Trophoblast cell (in vitro differentiated cells and primary cell): ENCODE results near the gene OR4C45. TPM values are rescaled to one million over a fixed set of nuclear protein-coding genes. Genes with fewer than 3 reads are reported as not detected.
"Not testable (repeated sequence)": the region's sequence is repeated elsewhere in the genome, so short reads cannot be mapped to it uniquely, and the experiment has no call there.

Source experiments
- DNase-seq, 2 donors: peaks; one replicate each; pipeline ENCODE4 v3.0.0-alpha.2; 2016
- H2AFZ ChIP-seq: 2 replicates; pipeline ENCODE4 v1.6.1; 2013; ENCODE audit warnings: low read length, moderate library complexity, mild to moderate bottlenecking; ENCODE audit not compliant: insufficient read depth, poor library complexity
- H2AK5ac ChIP-seq: 2 replicates; pipeline ENCODE4 v1.6.1; 2013; ENCODE audit warnings: mild to moderate bottlenecking, low read length
- H2BK120ac ChIP-seq: 2 replicates; pipeline ENCODE4 v1.6.1; 2013; ENCODE audit warnings: low read length, mild to moderate bottlenecking, moderate library complexity; ENCODE audit not compliant: insufficient read depth, poor library complexity
- H2BK12ac ChIP-seq: 2 replicates; pipeline ENCODE4 v1.6.1; 2013; ENCODE audit warnings: mild to moderate bottlenecking, low read length, moderate library complexity
- H2BK5ac ChIP-seq: 2 replicates; pipeline ENCODE4 v1.6.1; 2013; ENCODE audit warnings: low read length, low read depth, moderate library complexity, mild to moderate bottlenecking; ENCODE audit not compliant: poor library complexity
- H3K14ac ChIP-seq: 2 replicates; pipeline ENCODE4 v1.6.1; 2013; ENCODE audit warnings: mild to moderate bottlenecking, low read length
- H3K18ac ChIP-seq: 2 replicates; pipeline ENCODE4 v1.6.1; 2013; ENCODE audit warnings: mild to moderate bottlenecking, low read length
- H3K23ac ChIP-seq: 2 replicates; pipeline ENCODE4 v1.6.1; 2013; ENCODE audit warnings: low read length
- H3K27ac ChIP-seq: 2 replicates; pipeline ENCODE4 v1.5.1; 2013; ENCODE audit warnings: low read depth, mild to moderate bottlenecking, inconsistent platforms, low read length, moderate library complexity
- H3K27me3 ChIP-seq: 2 replicates; pipeline ENCODE4 v1.6.1; 2013; ENCODE audit warnings: inconsistent platforms, mild to moderate bottlenecking, low read length, moderate library complexity; ENCODE audit not compliant: insufficient read depth
- H3K36me3 ChIP-seq, 2 experiments: 1 replicate in 1 of 2; 2 replicates in 1 of 2; pipeline ENCODE4 v1.6.1; 2013; ENCODE audit warnings: low read length in 2 of 2, mild to moderate bottlenecking in 2 of 2, moderate library complexity in 1 of 2; ENCODE audit not compliant: insufficient read depth in 2 of 2, control insufficient read depth in 1 of 2
- H3K4ac ChIP-seq: 2 replicates; pipeline ENCODE4 v1.6.1; 2013; ENCODE audit warnings: low read depth, mild to moderate bottlenecking, low read length, moderate library complexity
- H3K4me1 ChIP-seq, 2 experiments: 1 replicate in 1 of 2; 2 replicates in 1 of 2; pipeline ENCODE4 v1.6.1; 2013; ENCODE audit warnings: low read length in 2 of 2, mild to moderate bottlenecking in 2 of 2, moderate library complexity in 1 of 2; ENCODE audit not compliant: insufficient read depth in 2 of 2, control insufficient read depth in 1 of 2
- H3K4me2 ChIP-seq: 2 replicates; pipeline ENCODE4 v1.6.1; 2013; ENCODE audit warnings: inconsistent platforms, mild to moderate bottlenecking, low read length, moderate library complexity
- H3K4me3 ChIP-seq: 2 replicates; pipeline ENCODE4 v1.5.1; 2013; ENCODE audit warnings: mild to moderate bottlenecking, low read depth, low read length, inconsistent platforms
- H3K79me1 ChIP-seq: one replicate; pipeline ENCODE4 v1.6.1; 2013; ENCODE audit warnings: low read length
- H3K79me2 ChIP-seq: 2 replicates; pipeline ENCODE4 v1.6.1; 2013; ENCODE audit warnings: low read length, mild to moderate bottlenecking; ENCODE audit not compliant: control insufficient read depth, insufficient read depth, poor library complexity
- H3K9ac ChIP-seq: 2 replicates; pipeline ENCODE4 v1.6.1; 2013; ENCODE audit warnings: mild to moderate bottlenecking, low read length
- H3K9me3 ChIP-seq: 2 replicates; pipeline ENCODE4 v1.6.1; 2013; ENCODE audit warnings: low read depth, mild to moderate bottlenecking, control low read depth, inconsistent platforms, low read length; ENCODE audit not compliant: insufficient read depth
- H4K12ac ChIP-seq: 2 replicates; pipeline ENCODE4 v1.6.1; 2013; ENCODE audit warnings: low read depth, mild to moderate bottlenecking, low read length, moderate library complexity
- H4K8ac ChIP-seq: 2 replicates; pipeline ENCODE4 v1.6.1; 2013; ENCODE audit warnings: low read depth, mild to moderate bottlenecking, low read length, moderate library complexity
- H4K91ac ChIP-seq: one replicate; pipeline ENCODE4 v1.6.1; 2013; ENCODE audit warnings: low read depth, mild to moderate bottlenecking, low read length, moderate library complexity
- WGBS: extraction: QIAGEN DNeasy Blood & Tissue Kit; methylation state at CpG from one replicate; pipeline ENCODE4 v1.1.7; 2013; ENCODE audit warnings: missing lambda C conversion rate; ENCODE audit not compliant: insufficient read length, insufficient coverage; ENCODE audit errors: extremely low coverage; 5-methylcytosine and 5-hydroxymethylcytosine counted together
- polyA plus RNA-seq: library from polyadenylated mRNA; stranded (reverse); fragments of 200-250 nt; gene quantifications from 2 replicates; pipeline ENCODE4 v1.2.3, GENCODE V29; 2013

The OR4C45 gene
- polyA plus RNA-seq = not detected in 2 replicates

GRCh38 chr11:50032574-50032973, at the start of gene OR4C45:
OR4C45 (plus strand) TSS chr11:50032874.
- no peak within 1 kb of the TSS for H2BK120ac ChIP-seq
- DNase-seq = no peak
- no peaks in the 10 kb centered on the region for H3K79me2 ChIP-seq
- no peak within 1 kb of the TSS for H2BK12ac ChIP-seq
- no peak within 1 kb of the TSS for H3K23ac ChIP-seq
- H2BK5ac ChIP-seq = no peak within 1 kb of the TSS
- no peak within 1 kb of the TSS for H3K4me3 ChIP-seq
- H4K8ac ChIP-seq = no peak within 1 kb of the TSS
- H2AFZ ChIP-seq = no peak within 1 kb of the TSS
- H3K4me1 ChIP-seq = no peaks in the 10 kb centered on the region
- no peak within 1 kb of the TSS for H3K14ac ChIP-seq
- no peak within 1 kb of the TSS for H3K4me2 ChIP-seq
- H3K18ac ChIP-seq = no peak within 1 kb of the TSS
- no peak within 1 kb of the TSS for H3K4ac ChIP-seq
- H3K27me3 ChIP-seq = no peaks in the 10 kb centered on the region
- H3K79me1 ChIP-seq = no peaks in the 10 kb centered on the region
- H2AK5ac ChIP-seq = no peak within 1 kb of the TSS
- peaks cover 16% of the 10 kb centered on the region for H3K9me3 ChIP-seq
- no peaks in the 10 kb centered on the region for H3K36me3 ChIP-seq
- H4K91ac ChIP-seq = no peak within 1 kb of the TSS
- H3K27ac ChIP-seq = no peak within 1 kb of the TSS
- H3K9ac ChIP-seq = no peak within 1 kb of the TSS
- H4K12ac ChIP-seq = no peak within 1 kb of the TSS

- no peak overlapping the region for H2BK12ac ChIP-seq
- H2AK5ac ChIP-seq = no peak overlapping the region
- no peak overlapping the region for H3K4me3 ChIP-seq
- H3K4ac ChIP-seq = no peak overlapping the region
- no peaks in the 10 kb centered on the region for H3K27me3 ChIP-seq
- H3K9ac ChIP-seq = no peak overlapping the region
- H3K79me1 ChIP-seq = no peaks in the 10 kb centered on the region
- no peak overlapping the region for H4K12ac ChIP-seq
- no peak overlapping the region for H3K4me2 ChIP-seq
- H3K23ac ChIP-seq = no peak overlapping the region
- DNase-seq = peak in 1 of 2 donors; percentile 43
- H3K27ac ChIP-seq = no peak overlapping the region
- no peak overlapping the region for H2BK5ac ChIP-seq
- H2AFZ ChIP-seq = no peak overlapping the region
- H4K8ac ChIP-seq = no peak overlapping the region
- H3K79me2 ChIP-seq = no peaks in the 10 kb centered on the region
- no peaks in the 10 kb centered on the region for H3K36me3 ChIP-seq
- H3K9me3 ChIP-seq = peaks cover 4% of the 10 kb centered on the region
- H3K18ac ChIP-seq = no peak overlapping the region
- H4K91ac ChIP-seq = no peak overlapping the region
- H3K14ac ChIP-seq = no peak overlapping the region
- H2BK120ac ChIP-seq = no peak overlapping the region
- H3K4me1 ChIP-seq = no peaks in the 10 kb centered on the region
- WGBS = no CpG with 5 or more reads among the region's 6 CpGs
Observed at GRCh38 chr11:49995565-49995964, 37.1 kb upstream of the OR4C45 start.

DNA sequence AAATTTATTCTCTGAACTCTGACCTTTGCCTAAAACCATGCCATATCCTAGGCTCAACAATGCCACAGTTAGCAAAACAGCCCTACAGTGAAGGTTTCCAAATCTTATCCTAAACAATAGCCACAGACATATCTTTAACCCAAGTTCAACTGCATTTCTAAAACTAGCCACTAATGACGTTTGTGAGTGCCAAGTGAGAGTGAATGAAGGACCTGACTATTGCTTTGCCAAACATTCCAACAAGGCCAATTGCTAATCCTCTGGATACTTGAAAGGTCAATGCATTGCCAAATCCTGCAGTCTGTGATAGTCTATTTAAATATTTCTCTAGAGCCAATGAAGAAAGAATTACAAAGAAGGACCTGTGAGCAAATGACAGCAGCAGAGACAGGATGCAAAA, 2.5 kb upstream of the OR4C45 start:
- H3K36me3 ChIP-seq = no peaks in the 10 kb centered on the region
- no peak overlapping the region for H2AFZ ChIP-seq
- H2AK5ac ChIP-seq = no peak overlapping the region
- no peak overlapping the region for H4K12ac ChIP-seq
- H3K4ac ChIP-seq = no peak overlapping the region
- no peak for DNase-seq
- H2BK120ac ChIP-seq = no peak overlapping the region
- H3K23ac ChIP-seq = no peak overlapping the region
- no peaks in the 10 kb centered on the region for H3K27me3 ChIP-seq
- no peaks in the 10 kb centered on the region for H3K79me1 ChIP-seq
- no peak overlapping the region for H3K27ac ChIP-seq
- no peak overlapping the region for H3K9ac ChIP-seq
- H2BK12ac ChIP-seq = no peak overlapping the region
- H3K9me3 ChIP-seq = peaks cover 17% of the 10 kb centered on the region
- no peak overlapping the region for H3K4me2 ChIP-seq
- H3K18ac ChIP-seq = no peak overlapping the region
- H3K79me2 ChIP-seq = no peaks in the 10 kb centered on the region
- H3K4me3 ChIP-seq = no peak overlapping the region
- H4K91ac ChIP-seq = no peak overlapping the region
- no peak overlapping the region for H3K14ac ChIP-seq
- no peak overlapping the region for H2BK5ac ChIP-seq
- no peak overlapping the region for H4K8ac ChIP-seq
- no peaks in the 10 kb centered on the region for H3K4me1 ChIP-seq
- no CpG with 5 or more reads among the region's 1 CpG for WGBS

- H2AFZ ChIP-seq, H3K23ac ChIP-seq, H2AK5ac ChIP-seq, H3K36me3 ChIP-seq, H3K27ac ChIP-seq, H3K18ac ChIP-seq, H4K8ac ChIP-seq, H4K12ac ChIP-seq, H3K79me1 ChIP-seq, H4K91ac ChIP-seq, H2BK12ac ChIP-seq, H3K79me2 ChIP-seq, H3K4me1 ChIP-seq, H2BK120ac ChIP-seq, H3K4me3 ChIP-seq, H3K14ac ChIP-seq, H3K9ac ChIP-seq, H3K27me3 ChIP-seq, DNase-seq, H3K4me2 ChIP-seq, H3K4ac ChIP-seq, H2BK5ac ChIP-seq: not testable (repeated sequence)
- H3K9me3 ChIP-seq = peaks cover 11% of the 10 kb centered on the region
Observed at GRCh38 chr11:50036239-50036638, 3.6 kb downstream of the OR4C45 start.

- H3K27me3 ChIP-seq = no peaks in the 10 kb centered on the region
- H4K91ac ChIP-seq = no peak overlapping the region
- no peaks in the 10 kb centered on the region for H3K79me2 ChIP-seq
Observed at GRCh38 chr11:50037251-50037650, 4.6 kb downstream of the OR4C45 start.

More at GRCh38 chr11:50037251-50037650, 4.6 kb downstream of the OR4C45 start:
- no peak overlapping the region for H2AK5ac ChIP-seq
- no peaks in the 10 kb centered on the region for H3K79me1 ChIP-seq
- no peak overlapping the region for H3K4ac ChIP-seq
- no peak overlapping the region for H2BK120ac ChIP-seq
- H3K23ac ChIP-seq = no peak overlapping the region
- H3K4me3 ChIP-seq = no peak overlapping the region
- H4K8ac ChIP-seq = no peak overlapping the region
- no peaks in the 10 kb centered on the region for H3K4me1 ChIP-seq
- no peak overlapping the region for H2BK5ac ChIP-seq
- H2BK12ac ChIP-seq = no peak overlapping the region
- no CpG with 5 or more reads among the region's 1 CpG for WGBS
- H3K18ac ChIP-seq = no peak overlapping the region
- no peak overlapping the region for H3K27ac ChIP-seq
- H4K12ac ChIP-seq = no peak overlapping the region
- no peak overlapping the region for H2AFZ ChIP-seq
- no peaks in the 10 kb centered on the region for H3K36me3 ChIP-seq
- no peak overlapping the region for H3K4me2 ChIP-seq
- H3K9ac ChIP-seq = no peak overlapping the region
- H3K14ac ChIP-seq = no peak overlapping the region
- no peak for DNase-seq
- peaks cover 11% of the 10 kb centered on the region for H3K9me3 ChIP-seq
